KOPT-K1 (cell line): Measurements from ENCODE around the gene ZNF708.
"Not testable (repeated sequence)": the region's sequence is repeated elsewhere in the genome, so short reads cannot be mapped to it uniquely, and the experiment has no call there.

Source experiments
- H3K27ac ChIP-seq: fragments of 200-600 bp; sonication (generic); 2 replicates; pipeline ENCODE4 v1.5.1; 2016; ENCODE audit warnings: antibody characterized with exemption, mild to moderate bottlenecking, low read depth, low read length; ENCODE audit not compliant: poor library complexity, severe bottlenecking
- H3K36me3 ChIP-seq: fragments of 200-600 bp; sonication (generic); 2 replicates; pipeline ENCODE4 v1.5.1; 2017; ENCODE audit warnings: antibody characterized with exemption, mild to moderate bottlenecking, low read length, moderate library complexity; ENCODE audit not compliant: insufficient read depth
- H3K9me3 ChIP-seq: fragments of 200-600 bp; sonication (generic); 2 replicates; pipeline ENCODE4 v1.5.1; 2017; ENCODE audit warnings: antibody characterized with exemption, low read length, mild to moderate bottlenecking; ENCODE audit not compliant: insufficient read depth, poor library complexity, severe bottlenecking

Gene ZNF708

DNA sequence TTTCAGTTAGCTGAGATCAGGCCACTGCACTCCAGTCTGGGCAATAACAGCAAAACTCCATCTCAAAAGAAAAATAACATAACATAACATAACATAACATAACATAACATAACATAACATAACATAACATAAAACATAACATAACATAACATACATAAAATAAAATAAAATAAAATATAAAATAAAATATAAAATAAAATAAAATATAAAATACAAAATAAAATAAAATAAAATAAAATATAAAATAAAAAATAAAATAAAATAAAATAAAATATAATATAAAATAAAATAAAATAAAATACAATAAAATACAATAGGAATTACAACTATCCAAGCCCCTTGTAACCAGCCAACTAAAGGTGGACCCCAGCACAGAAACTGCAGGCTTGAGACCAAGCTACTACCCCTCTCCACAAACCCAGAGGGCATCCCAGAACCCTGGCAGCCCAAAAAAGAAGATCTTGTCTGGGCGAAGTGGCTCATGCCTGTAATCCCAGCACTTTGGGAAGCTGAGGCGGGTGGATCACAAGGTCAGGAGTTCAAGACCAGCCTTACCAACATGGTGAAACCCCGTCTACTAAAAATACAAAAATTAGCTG is 22.2 kb downstream of the ZNF708 start:
- H3K9me3 ChIP-seq, result peaks cover 77% of the 10 kb centered on the region
- H3K27ac ChIP-seq, result not testable (repeated sequence)
- peaks cover 86% of the 10 kb centered on the region for H3K36me3 ChIP-seq

DNA sequence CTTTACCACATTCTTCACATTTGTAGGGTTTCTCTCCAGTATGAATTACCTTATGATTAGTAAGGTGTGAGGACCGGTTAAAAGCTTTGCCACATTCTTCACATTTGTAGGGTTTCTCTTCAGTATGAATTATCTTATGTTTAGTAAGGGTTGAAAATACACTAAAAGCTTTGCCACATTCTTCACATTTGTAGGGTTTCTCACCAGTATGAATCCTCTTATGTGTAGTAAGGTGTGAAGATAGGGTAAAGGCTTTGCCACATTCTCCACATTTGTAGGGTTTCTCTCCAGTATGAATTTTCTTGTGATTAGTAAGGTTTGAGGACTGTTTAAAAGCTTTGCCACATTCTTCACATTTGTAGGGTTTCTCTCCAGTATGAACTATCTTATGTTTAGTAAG is 35.4 kb downstream of the ZNF708 start:
- Histone ChIP-seq H3K36me3 (peaks cover 80% of the 10 kb centered on the region), H3K9me3 (peaks cover 97% of the 10 kb centered on the region)
- H3K27ac ChIP-seq, result not testable (repeated sequence)

DNA sequence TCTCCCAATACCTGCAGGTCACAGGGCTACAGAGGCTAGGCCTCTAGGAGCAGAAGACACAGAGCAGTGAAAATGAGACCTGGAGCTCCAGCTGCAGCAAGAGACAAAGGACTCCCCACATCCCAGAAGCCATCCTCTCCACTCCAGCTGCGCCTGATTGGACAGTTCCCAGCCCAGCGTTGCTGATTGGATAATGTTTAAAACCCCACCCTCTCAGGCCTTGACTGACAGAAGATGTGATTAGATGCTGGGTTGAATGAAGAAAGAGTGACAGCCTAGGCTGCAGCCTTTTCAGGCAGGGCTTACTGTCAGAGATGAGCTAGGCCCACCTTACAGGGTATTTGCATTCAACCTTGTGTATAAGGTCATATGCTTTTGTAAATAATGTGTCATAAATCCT is 59.4 kb downstream of the ZNF708 start:
- peaks cover 26% of the 10 kb centered on the region for H3K9me3 ChIP-seq

DNA sequence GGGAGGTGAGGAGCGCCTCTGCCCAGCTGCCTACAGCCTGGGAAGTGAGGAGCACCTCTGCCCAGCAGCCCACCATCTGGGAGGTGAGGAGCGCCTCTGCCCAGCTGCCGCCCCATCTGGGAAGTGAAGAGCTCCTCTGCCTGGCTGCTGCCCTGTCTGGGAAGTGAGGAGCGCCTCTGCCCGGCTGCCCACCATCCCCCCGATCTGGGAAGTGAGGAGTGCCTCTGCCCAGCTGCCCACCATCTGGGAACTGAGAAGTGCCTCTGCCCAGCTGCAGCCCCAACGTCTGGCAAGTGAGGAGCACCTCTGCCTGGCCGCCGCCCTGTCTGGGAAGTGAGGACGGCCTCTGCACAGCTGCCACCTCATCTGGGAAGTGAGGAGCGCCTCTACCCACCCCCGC is 64.3 kb downstream of the ZNF708 start:
- no peaks in the 10 kb centered on the region for H3K36me3 ChIP-seq
- no peak overlapping the region for H3K27ac ChIP-seq
- H3K9me3 ChIP-seq, result peaks cover 56% of the 10 kb centered on the region

More for the DNA sequence above, 59.4 kb downstream of the ZNF708 start:
- Histone ChIP-seq H3K27ac (no peak overlapping the region), H3K36me3 (no peaks in the 10 kb centered on the region)

DNA sequence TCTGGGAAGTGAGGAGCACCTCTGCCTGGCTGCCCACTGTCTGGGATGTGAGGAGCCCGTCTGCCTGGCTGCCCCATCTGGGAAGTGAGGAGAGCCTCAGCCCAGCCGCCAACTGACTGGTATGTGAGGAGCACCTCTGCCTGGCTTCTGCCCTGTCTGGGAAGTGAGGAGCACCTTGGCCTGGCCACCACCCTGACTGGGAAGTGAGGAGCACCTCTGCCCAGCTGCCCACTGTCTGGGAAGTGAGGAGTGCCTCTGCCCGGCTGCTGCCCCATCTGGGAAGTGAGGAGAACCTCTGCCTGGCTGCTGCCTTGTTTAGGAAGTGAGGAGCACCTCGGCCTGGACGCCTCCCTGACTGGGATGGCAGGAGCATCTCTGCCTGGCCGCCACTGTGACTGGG is 64.8 kb downstream of the ZNF708 start:
- H3K27ac ChIP-seq, result no peak overlapping the region
- no peaks in the 10 kb centered on the region for H3K36me3 ChIP-seq
- H3K9me3 ChIP-seq, result peaks cover 56% of the 10 kb centered on the region

DNA sequence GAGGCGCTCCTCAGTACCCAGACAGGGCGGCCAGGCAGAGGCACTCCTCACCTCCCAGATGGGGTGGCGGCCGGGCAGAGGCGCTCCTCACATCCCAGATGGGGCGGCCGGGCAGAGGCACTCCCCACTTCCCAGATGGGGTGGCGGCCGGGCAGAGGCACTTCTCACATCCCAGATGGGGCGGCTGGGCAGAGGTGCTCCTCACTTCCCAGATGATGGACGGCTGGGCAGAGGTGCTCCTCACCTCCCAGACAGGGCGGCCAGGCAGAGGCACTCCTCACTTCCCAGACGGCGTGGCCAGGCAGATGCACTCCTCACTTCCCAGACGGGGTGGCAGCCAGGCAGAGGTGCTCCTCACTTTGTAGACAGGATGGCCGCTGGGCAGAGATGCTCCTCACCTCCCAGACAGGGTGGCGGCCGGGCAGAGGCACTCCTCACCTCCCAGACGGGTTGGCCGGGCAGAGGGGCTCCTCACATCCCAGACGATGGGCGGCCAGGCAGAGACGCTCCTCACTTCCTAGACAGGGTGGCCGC is 68.3 kb downstream of the ZNF708 start:
- H3K27ac ChIP-seq, result not testable (repeated sequence)

DNA sequence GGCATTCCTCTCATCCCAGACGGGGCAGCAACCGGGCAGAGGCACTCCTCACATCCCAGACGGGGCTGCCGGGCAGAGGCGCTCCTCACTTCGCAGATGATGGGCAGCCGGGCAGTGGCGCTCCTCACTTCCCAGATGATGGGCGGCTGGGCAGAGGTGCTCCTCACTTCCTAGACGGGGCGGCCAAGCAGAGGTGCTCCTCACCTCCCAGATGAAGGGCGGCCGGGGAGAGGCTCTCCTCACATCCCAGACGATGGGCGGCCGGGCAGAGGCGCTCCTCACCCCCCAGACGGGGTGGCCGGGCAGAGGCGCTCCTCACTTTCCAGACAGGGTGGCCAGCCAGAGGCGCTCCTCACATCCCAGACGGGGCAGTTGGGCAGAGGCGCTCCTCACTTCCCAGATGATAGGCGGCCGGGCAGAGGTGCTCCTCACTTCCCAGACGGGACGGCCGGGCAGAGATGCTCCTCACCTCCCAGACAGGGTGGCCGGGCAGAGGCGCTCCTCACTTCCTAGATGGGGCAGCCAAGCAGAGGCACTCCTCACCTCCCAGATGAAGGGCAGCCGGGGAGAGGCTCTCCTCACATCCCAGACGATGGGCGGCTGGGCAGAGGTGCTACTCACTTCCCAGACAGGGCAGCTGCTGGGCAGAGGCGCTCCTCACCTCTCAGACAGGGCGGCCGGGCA is 68.9 kb downstream of the ZNF708 start:
- Histone ChIP-seq H3K27ac (no peak overlapping the region), H3K9me3 (peaks cover 61% of the 10 kb centered on the region), H3K36me3 (no peaks in the 10 kb centered on the region)

More for the DNA sequence above, 68.3 kb downstream of the ZNF708 start:
- peaks cover 65% of the 10 kb centered on the region for H3K9me3 ChIP-seq
- not testable (repeated sequence) for H3K36me3 ChIP-seq

DNA sequence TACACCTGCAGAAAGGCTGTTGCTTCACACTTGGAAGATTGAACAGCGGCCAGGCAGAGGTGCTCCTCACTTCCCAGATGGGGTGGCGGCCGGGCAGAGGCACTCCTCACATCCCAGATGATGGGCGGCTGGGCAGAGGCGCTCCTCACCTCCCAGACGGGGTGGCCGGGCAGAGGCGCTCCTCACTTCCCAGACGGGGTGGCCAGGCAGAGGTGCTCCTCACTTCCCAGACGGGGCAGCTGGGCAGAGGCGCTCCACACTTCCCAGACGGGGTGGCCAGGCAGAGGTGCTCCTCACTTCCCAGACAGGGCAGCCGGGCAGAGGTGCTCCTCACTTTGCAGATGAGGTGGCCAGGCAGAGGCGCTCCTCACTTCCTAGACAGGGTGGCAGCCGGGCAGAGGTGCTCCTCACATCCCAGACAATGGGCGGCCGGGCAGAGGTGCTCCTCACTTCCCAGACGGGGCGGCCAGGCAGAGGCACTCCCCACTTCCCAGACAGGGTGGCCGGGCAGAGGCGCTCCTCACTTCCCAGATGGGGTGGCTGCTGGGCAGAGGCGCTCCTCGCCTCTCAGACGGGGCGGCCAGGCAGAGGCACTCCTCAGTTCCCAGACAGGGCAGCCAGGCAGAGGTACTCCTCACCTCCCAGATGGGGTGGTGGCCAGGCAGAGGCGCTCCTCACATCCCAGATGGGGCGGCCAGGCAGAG is 69.6 kb downstream of the ZNF708 start:
- not testable (repeated sequence) for H3K36me3 ChIP-seq
- H3K9me3 ChIP-seq, result peaks cover 54% of the 10 kb centered on the region

DNA sequence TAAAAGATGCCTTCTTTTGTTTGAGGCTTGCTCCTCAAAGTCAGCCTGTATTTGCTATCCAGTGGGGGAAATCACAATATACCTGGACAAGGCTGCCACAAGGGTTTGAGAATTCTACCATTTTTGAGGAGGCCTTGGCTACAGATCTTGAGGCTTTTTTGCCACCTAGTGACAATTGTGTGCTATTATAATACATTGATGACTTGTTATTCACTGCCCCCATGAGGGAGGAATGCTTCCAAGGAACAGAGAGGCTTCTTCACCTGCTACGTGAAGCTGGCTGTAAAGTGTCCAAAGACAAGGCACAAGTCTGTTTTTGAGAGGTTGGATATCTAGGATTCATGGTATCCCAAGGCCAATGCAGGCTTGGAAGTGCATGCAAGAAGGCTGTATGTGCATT is 72.5 kb downstream of the ZNF708 start:
- no peak overlapping the region for H3K27ac ChIP-seq
- no peaks in the 10 kb centered on the region for H3K36me3 ChIP-seq
- H3K9me3 ChIP-seq, result peaks cover 32% of the 10 kb centered on the region

More for the DNA sequence above, 69.6 kb downstream of the ZNF708 start:
- not testable (repeated sequence) for H3K27ac ChIP-seq
